B cell (primary cell): ENCODE measurements around the gene ARHGEF17. TPM values are rescaled to one million over a fixed set of nuclear protein-coding genes. Genes with fewer than 3 reads are reported as not detected.

Experiments used
- ATAC-seq: fragments of 200-7000 bp; cut with Tn5 transposase; one replicate; pipeline ENCODE4 v1.10.0; 2021; ENCODE audit warnings: low read depth, mild to moderate bottlenecking, moderate number of reproducible peaks, moderate library complexity
- CTCF ChIA-PET: fragments of 350-600 bp; sonication (Branson Sonifier 250); formaldehyde crosslinking; loops from one replicate; lab custom pipeline; 2021; ENCODE audit warnings: antibody characterized with exemption, inconsistent platforms; lab: Charles Lee
- POLR2A ChIA-PET: fragments of 350-600 bp; sonication (Branson Sonifier 250); formaldehyde crosslinking; loops from one replicate; lab custom pipeline; 2021; ENCODE audit warnings: antibody characterized with exemption; lab: Charles Lee
- DNase-seq: peaks from one replicate; pipeline ENCODE4 v3.0.0; 2013
- H2AFZ ChIP-seq: 2 replicates; pipeline ENCODE4 v1.6.1; 2012; ENCODE audit warnings: mild to moderate bottlenecking, low read depth, low read length; ENCODE audit not compliant: insufficient read depth, poor library complexity, severe bottlenecking
- H3K27ac ChIP-seq, 2 donors: 1 replicate in 1 of 2; 2 replicates in 1 of 2; pipeline ENCODE4 v1.5.1; 2012 to 2013; ENCODE audit warnings: low read length in 2 of 2, mild to moderate bottlenecking in 2 of 2, moderate library complexity in 1 of 2
- H3K27me3 ChIP-seq, 4 experiments: fragments of 200-600 bp in 1 of 4; sonication (generic) in 1 of 4; replicated peaks in 1 of 4; 1 replicate in 2 of 4; 2 replicates in 2 of 4; pipeline versions ENCODE4 v1.6.1 to v1.7.0; 2013 to 2016; ENCODE audit warnings: low read length in 3 of 4, mild to moderate bottlenecking in 2 of 4, mixed read lengths in 1 of 4, moderate library complexity in 1 of 4; ENCODE audit not compliant: insufficient read depth in 4 of 4, control insufficient read depth in 3 of 4; ENCODE audit errors: control extremely low read depth in 1 of 4
- H3K36me3 ChIP-seq, 2 experiments: replicated peaks in 1 of 2; 1 replicate in 1 of 2; 2 replicates in 1 of 2; pipeline versions ENCODE4 v1.6.1 to v1.7.1; 2013; ENCODE audit warnings: low read length in 1 of 2; ENCODE audit not compliant: insufficient read depth in 2 of 2, control insufficient read depth in 1 of 2; ENCODE audit errors: control extremely low read depth in 1 of 2, extremely low read depth in 1 of 2
- H3K4me1 ChIP-seq, 2 donors: fragments of 200-600 bp in 1 of 2; sonication (generic) in 1 of 2; 1 replicate in 1 of 2; 2 replicates in 1 of 2; pipeline versions ENCODE4 v1.5.1 to v1.6.1; 2013 to 2017; ENCODE audit warnings: low read length in 2 of 2; ENCODE audit not compliant: control insufficient read depth in 2 of 2, insufficient read depth in 2 of 2
- H3K4me2 ChIP-seq: replicated peaks from 2 replicates; pipeline ENCODE3; 2012; ENCODE audit warnings: mild to moderate bottlenecking, low read depth, low read length; ENCODE audit not compliant: poor library complexity, severe bottlenecking
- H3K4me3 ChIP-seq, 5 experiments: fragments of 200-600 bp in 1 of 5; sonication (generic) in 1 of 5; 1 replicate in 3 of 5; 2 replicates in 2 of 5; pipeline versions ENCODE4 v1.5.1 to v1.7.0; 2011 to 2016; ENCODE audit warnings: low read length in 4 of 5, mild to moderate bottlenecking in 4 of 5, low read depth in 2 of 5, control low read depth in 1 of 5, moderate library complexity in 1 of 5; ENCODE audit not compliant: insufficient read depth in 1 of 5; ENCODE audit errors: control extremely low read depth in 1 of 5, extremely low read depth in 1 of 5
- H3K79me2 ChIP-seq: fragments of 200-600 bp; sonication (generic); one replicate; pipeline ENCODE4 v1.6.0; 2016; ENCODE audit warnings: low read length; ENCODE audit not compliant: control insufficient read depth, insufficient read depth
- H3K9ac ChIP-seq: fragments of 200-600 bp; sonication (generic); 2 replicates; pipeline ENCODE4 v1.6.1; 2017; ENCODE audit warnings: mild to moderate bottlenecking, low read length, moderate library complexity
- H3K9me3 ChIP-seq, 3 donors: one replicate each; pipeline versions ENCODE4 v1.6.1 to v1.7.1; 2013; ENCODE audit warnings: low read length in 2 of 3; ENCODE audit not compliant: control insufficient read depth in 2 of 3, insufficient read depth in 1 of 3; ENCODE audit errors: control extremely low read depth in 1 of 3
- H4K20me1 ChIP-seq: 2 replicates; pipeline ENCODE4 v1.6.0; 2012; ENCODE audit warnings: mild to moderate bottlenecking, low read length; ENCODE audit not compliant: insufficient read depth, control insufficient read depth, poor library complexity, severe bottlenecking
- H3K27ac Mint-ChIP-seq: one replicate; pipeline ENCODE4 v1.8.0; 2021; ENCODE audit warnings: mixed read lengths
- H3K27me3 Mint-ChIP-seq: one replicate; pipeline ENCODE4 v1.8.0; 2021; ENCODE audit warnings: mixed read lengths
- H3K4me1 Mint-ChIP-seq: one replicate; pipeline ENCODE4 v1.8.0; 2021; ENCODE audit warnings: mixed read lengths
- H3K4me3 Mint-ChIP-seq: one replicate; pipeline ENCODE4 v1.8.0; 2021; ENCODE audit warnings: mixed read lengths
- H3K9me3 Mint-ChIP-seq: one replicate; pipeline ENCODE4 v1.8.0; 2022; ENCODE audit warnings: mixed read lengths; ENCODE audit not compliant: insufficient read depth
- EZH2 ChIP-seq: IDR thresholded peaks from 2 replicates; pipeline ENCODE4 v1.6.1; 2012; ENCODE audit warnings: borderline replicate concordance, low read depth, mild to moderate bottlenecking, moderate library complexity, low read length; ENCODE audit not compliant: insufficient read depth, poor library complexity, severe bottlenecking
- WGBS: methylation state at CpG from one replicate; pipeline ENCODE4 v1.1.5; 2013; ENCODE audit warnings: missing lambda C conversion rate; ENCODE audit not compliant: insufficient coverage; 5-methylcytosine and 5-hydroxymethylcytosine counted together
- intact Hi-C: fragments of 100-400 bp; cut with micrococcal nuclease; formaldehyde crosslinking; loops from one replicate; pipeline ENCODE4 v1.10.0; 2022
- polyA plus RNA-seq: library from polyadenylated mRNA; depleted of rRNA; stranded (reverse); fragments of >200 nt; gene quantifications from 2 replicates; pipeline ENCODE4 v1.2.3, GENCODE V29; 2012
- total RNA-seq, 2 donors: library from RNA; stranded (reverse); fragments of 120-200 nt in 1 of 2; gene quantifications; 1 replicate in 1 of 2; 2 replicates in 1 of 2; pipeline versions ENCODE4 v1.2.3 to v1.2.4, GENCODE V29; 2013 to 2022
- TF ChIP-seq, protein P1 (sequence below): fragments of 200-600 bp; IDR thresholded peaks from one replicate; pipeline ENCODE4 v1.8.0; 2022; ENCODE audit warnings: antibody characterized with exemption, mild to moderate bottlenecking

Gene ARHGEF17
- total and polyA plus RNA-seq, 2 donors (not counting 1 experiment from before 2014, with no cell fraction given) = 0.05 TPM; not detected in 1

DNA sequence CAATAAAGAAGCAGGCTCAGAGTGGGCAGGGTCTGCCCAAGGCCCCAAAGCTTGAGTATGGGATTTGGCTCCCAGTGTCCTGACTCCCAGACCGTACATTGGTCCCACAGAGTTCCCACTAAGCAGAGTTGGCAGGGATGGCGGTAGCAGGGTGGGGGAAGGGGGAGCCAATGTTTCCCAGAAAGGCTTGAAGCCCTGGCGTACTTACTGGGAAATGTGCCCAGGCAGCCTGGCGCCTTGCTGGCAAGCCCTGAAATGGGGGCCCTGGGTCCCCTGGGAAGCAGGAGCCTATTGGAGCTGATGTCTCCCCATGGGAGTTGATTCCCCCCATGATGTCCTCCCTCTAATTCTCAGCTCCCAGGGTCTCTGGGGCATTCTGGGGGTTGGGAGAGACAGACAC, 9.3 kb downstream of the ARHGEF17 start:
- WGBS = 89% methylated on average over 4 of the region's 4 CpGs
- H3K9me3 Mint-ChIP-seq = no peaks in the 10 kb centered on the region
- no peak overlapping the region for H3K4me3 Mint-ChIP-seq
- ChIA-PET CTCF (interaction anchor here (0.9 to 1.7 kb wide), 2 partner anchors 14 to 34 kb away, joined by 3 to 4 read pairs; no protein-coding TSS in a partner anchor), POLR2A (no interaction called here)
- H4K20me1 ChIP-seq = no peaks in the 10 kb centered on the region
- peaks cover 8% of the 10 kb centered on the region for H3K4me1 Mint-ChIP-seq
- no peak overlapping the region for H3K27ac Mint-ChIP-seq
- no peak overlapping the region for H3K9ac ChIP-seq
- H2AFZ ChIP-seq = no peak overlapping the region
- no peak overlapping the region for H3K27ac ChIP-seq
- H3K79me2 ChIP-seq = no peaks in the 10 kb centered on the region
- H3K27me3 Mint-ChIP-seq = peaks cover 7% of the 10 kb centered on the region
- peaks cover 12 to 13% of the 10 kb centered on the region in 2 donors for H3K4me1 ChIP-seq
- H3K4me2 ChIP-seq = no peak overlapping the region
- TF ChIP-seq, protein P1, sequence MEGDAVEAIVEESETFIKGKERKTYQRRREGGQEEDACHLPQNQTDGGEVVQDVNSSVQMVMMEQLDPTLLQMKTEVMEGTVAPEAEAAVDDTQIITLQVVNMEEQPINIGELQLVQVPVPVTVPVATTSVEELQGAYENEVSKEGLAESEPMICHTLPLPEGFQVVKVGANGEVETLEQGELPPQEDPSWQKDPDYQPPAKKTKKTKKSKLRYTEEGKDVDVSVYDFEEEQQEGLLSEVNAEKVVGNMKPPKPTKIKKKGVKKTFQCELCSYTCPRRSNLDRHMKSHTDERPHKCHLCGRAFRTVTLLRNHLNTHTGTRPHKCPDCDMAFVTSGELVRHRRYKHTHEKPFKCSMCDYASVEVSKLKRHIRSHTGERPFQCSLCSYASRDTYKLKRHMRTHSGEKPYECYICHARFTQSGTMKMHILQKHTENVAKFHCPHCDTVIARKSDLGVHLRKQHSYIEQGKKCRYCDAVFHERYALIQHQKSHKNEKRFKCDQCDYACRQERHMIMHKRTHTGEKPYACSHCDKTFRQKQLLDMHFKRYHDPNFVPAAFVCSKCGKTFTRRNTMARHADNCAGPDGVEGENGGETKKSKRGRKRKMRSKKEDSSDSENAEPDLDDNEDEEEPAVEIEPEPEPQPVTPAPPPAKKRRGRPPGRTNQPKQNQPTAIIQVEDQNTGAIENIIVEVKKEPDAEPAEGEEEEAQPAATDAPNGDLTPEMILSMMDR = no peak
- no peak for TF ChIP-seq EZH2
- DNase-seq (no peak), ATAC-seq (no peak)
- H3K27me3 ChIP-seq = no peaks in the 10 kb centered on the region
- H3K36me3 ChIP-seq = no peaks in the 10 kb centered on the region
- intact Hi-C loops = no loop called here
- H3K4me3 ChIP-seq = no peak overlapping the region
- H3K9me3 ChIP-seq = peaks cover 0 to 5% (median 0%) of the 10 kb centered on the region in 3 donors

DNA sequence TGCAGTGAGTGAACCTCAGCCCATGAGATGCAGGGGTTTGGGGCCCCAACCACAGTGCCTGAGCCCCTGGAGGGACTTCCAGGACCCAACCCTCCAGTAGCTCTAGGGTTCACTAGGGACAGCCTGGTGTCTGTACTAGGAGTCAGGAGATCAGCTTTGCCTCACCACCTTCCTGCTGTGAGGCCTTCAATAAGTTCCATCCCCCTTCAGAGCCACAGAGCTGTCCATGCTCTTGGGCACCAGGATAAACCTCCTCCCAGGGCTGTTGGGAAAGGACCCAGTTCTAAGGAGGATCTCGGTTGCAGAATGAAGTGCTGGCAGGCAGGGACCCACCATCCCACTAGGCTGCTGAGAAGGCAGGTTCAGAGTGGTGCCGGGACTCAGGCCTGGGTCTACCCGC, 9.7 kb downstream of the ARHGEF17 start:
- Histone ChIP-seq H3K4me3 (no peak overlapping the region), H3K4me1 (peaks cover 17% of the 10 kb centered on the region in 2 donors), H3K27me3 (no peaks in the 10 kb centered on the region), H3K4me2 (no peak overlapping the region), H2AFZ (no peak overlapping the region), H4K20me1 (no peaks in the 10 kb centered on the region), H3K9me3 (peaks cover 0 to 5% (median 0%) of the 10 kb centered on the region in 3 donors), H3K36me3 (no peaks in the 10 kb centered on the region), H3K27ac (no peak overlapping the region), H3K79me2 (no peaks in the 10 kb centered on the region), H3K9ac (no peak overlapping the region)
- 88% methylated on average over 3 of the region's 3 CpGs for WGBS
- intact Hi-C loops = no loop called here
- CTCF ChIA-PET = interaction anchor here (0.9 to 1.7 kb wide), 2 partner anchors 13 to 33 kb away, joined by 3 to 4 read pairs; no protein-coding TSS in a partner anchor
- H3K4me3 Mint-ChIP-seq = no peak overlapping the region
- POLR2A ChIA-PET = no interaction called here
- H3K27me3 Mint-ChIP-seq = peaks cover 7% of the 10 kb centered on the region
- DNase-seq (no peak), ATAC-seq (no peak)
- H3K9me3 Mint-ChIP-seq = no peaks in the 10 kb centered on the region
- no peak overlapping the region for H3K27ac Mint-ChIP-seq
- H3K4me1 Mint-ChIP-seq = peaks cover 13% of the 10 kb centered on the region
- TF ChIP-seq EZH2 = no peak
- TF ChIP-seq, protein P1 = no peak
